ENCODE measurements around the gene VDAC2.

VDAC2 gene

GRCh38 chr10:75231672-75232581, 21.3 kb downstream of the VDAC2 start:
- DNase-seq: no peak

- DNase-seq: peak; percentile 15 to 17
Observed at GRCh38 chr10:75233444-75234016, 22.9 kb downstream of the VDAC2 start.

- DNase-seq: peak; percentile 98 to 99
Observed at GRCh38 chr10:75234017-75234682, 23.6 kb downstream of the VDAC2 start.

GRCh38 chr10:75234683-75235374, 24.2 kb downstream of the VDAC2 start:
- peak; percentile 19 to 34 for DNase-seq

GRCh38 chr10:75235375-75236177, 25.0 kb downstream of the VDAC2 start, which contains the start of gene COMTD1:
COMTD1 (minus strand) TSS chr10:75235957; CDS start chr10:75235928, 29 bp downstream.
- DNase-seq: peak; percentile 95 to 96

GRCh38 chr10:75236178-75236825, 25.7 kb downstream of the VDAC2 start:
- DNase-seq: no peak

- DNase-seq: peak in 1 of 2 experiments; percentile 12
Observed at GRCh38 chr10:75238182-75239095, 27.8 kb downstream of the VDAC2 start.

- no peak for DNase-seq
Observed at GRCh38 chr10:75239096-75239790, 28.6 kb downstream of the VDAC2 start.

- no peak for DNase-seq
Observed at GRCh38 chr10:75240329-75241076, 29.9 kb downstream of the VDAC2 start.

GRCh38 chr10:75243426-75243825, 32.8 kb downstream of the VDAC2 start:
- DNase-seq: no peak

- DNase-seq: no peak
Observed at GRCh38 chr10:75244487-75245353, 34.1 kb downstream of the VDAC2 start.

GRCh38 chr10:75245354-75246250, 35.0 kb downstream of the VDAC2 start:
- no peak for DNase-seq

GRCh38 chr10:75246506-75246905, 35.9 kb downstream of the VDAC2 start:
- DNase-seq: no peak

- DNase-seq: no peak
Observed at GRCh38 chr10:75247797-75248196, 37.2 kb downstream of the VDAC2 start.

- DNase-seq: no peak
Observed at GRCh38 chr10:75250934-75251333, 40.3 kb downstream of the VDAC2 start.

GRCh38 chr10:75253281-75254220, 43.0 kb downstream of the VDAC2 start:
- DNase-seq: no peak
